HG02973 (cell line): ENCODE data around the gene HOXD12.

Source experiments
- ATAC-seq: cut with Tn5 transposase; IDR thresholded peaks from one replicate; pipeline ENCODE4 v1.9.1; 2021; ENCODE audit warnings: moderate library complexity; ENCODE audit not compliant: unreplicated experiment

The HOXD12 gene

DNA sequence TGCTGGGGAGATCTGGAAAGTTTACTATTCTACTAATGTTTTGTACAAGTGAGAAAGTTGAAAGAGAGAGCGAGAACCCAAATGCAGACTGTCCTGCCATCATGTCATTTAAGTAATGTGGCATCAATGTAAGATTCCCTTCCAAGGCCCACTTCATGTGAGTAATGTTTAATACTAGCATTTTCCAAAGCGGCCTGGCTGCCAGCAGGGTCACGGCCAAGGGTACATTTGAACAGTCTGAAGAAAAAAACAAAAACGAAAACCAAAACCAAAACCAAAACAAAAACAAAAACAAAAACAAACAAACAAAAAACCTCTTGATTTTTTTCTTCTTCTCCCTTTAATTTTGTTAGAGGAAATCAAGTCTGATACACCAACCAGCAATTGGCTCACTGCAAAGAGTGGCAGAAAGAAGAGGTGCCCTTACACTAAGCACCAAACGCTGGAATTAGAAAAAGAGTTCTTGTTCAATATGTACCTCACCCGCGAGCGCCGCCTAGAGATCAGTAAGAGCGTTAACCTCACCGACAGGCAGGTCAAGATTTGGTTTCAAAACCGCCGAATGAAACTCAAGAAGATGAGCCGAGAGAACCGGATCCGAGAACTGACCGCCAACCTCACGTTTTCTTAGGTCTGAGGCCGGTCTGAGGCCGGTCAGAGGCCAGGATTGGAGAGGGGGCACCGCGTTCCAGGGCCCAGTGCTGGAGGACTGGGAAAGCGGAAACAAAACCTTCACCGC lies 19.2 kb downstream of the HOXD12 start:
- ATAC-seq = no peak

DNA sequence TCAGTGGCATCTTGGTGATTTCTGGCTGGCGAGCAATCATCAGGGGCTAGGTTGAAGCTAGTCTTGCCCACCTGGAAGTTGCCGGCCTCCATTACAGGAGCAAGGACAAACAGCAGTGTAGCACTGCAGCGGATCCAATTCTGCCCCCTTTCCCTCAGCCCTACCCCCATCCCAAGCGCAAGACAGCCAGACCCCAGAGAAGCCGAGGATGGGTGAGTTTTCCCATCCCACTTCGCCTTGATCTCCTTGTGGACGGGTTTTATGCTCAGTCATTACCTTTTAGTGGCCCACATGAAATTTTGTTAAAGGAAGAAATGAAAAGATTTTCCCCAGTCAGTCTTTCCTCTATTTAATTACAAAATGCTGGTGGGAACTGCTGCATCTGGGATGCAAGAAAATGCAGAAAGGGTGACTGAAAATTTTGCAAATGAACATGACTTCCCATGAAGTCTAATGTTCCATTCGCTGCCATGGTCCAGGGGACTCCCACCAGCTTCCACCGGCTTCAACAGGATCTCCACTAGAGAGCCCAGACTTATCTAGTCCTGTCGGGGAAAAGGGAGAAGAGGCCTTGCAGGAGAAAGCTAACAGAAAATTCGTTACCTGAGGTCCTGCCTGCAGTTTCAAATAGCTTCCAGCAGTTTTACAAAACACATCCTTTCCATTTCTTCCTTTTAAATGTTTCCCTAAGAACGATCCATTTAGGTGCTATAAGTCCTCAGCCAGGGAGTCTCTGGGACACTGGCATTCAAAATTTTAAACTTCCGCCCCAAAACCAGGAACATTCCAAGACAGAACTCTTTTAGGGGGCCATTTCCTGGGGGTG lies 21.0 kb downstream of the HOXD12 start:
- ATAC-seq = no peak

DNA sequence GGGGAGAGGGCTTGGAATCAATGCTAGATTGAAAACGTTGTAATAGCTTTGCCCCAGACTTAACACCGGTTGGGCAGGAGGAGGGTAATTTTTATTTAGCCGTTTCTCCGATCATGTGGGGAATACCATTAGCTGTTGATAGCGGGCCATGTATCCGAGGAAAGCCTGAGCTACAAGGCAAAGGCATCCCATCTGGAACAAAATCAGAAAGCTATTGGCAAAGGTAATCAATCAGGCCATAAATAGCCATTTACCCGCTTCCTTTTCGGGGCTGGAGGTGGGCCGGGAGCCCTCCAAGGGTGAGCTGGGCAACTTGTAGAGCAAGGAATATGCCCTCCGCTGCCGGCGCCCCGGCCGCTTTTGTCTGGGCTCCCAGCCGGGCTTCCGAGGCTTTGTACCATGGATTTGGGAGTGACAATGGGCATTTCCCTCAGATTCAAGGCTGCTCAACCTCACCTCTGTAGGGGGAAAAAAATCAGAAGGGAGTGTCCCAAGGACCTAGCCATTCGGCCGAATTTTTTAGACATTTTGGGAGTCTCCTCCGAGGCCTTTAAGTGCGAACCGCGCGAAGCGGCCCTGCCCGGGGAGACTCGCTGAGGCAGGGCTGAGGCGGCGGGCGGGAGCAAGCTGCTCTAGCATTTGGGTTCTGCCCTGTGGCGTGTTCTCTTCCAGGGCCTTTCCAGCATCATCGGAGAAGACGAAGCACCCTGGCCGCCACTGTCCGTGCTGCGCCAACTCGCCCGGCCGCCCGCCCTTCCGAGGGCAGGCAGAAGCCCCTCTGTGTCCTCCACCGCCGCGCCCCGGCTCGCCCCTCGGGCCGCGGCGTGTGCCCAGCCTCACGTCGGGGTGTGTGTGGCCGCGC lies 21.8 kb downstream of the HOXD12 start:
- ATAC-seq = no peak

DNA sequence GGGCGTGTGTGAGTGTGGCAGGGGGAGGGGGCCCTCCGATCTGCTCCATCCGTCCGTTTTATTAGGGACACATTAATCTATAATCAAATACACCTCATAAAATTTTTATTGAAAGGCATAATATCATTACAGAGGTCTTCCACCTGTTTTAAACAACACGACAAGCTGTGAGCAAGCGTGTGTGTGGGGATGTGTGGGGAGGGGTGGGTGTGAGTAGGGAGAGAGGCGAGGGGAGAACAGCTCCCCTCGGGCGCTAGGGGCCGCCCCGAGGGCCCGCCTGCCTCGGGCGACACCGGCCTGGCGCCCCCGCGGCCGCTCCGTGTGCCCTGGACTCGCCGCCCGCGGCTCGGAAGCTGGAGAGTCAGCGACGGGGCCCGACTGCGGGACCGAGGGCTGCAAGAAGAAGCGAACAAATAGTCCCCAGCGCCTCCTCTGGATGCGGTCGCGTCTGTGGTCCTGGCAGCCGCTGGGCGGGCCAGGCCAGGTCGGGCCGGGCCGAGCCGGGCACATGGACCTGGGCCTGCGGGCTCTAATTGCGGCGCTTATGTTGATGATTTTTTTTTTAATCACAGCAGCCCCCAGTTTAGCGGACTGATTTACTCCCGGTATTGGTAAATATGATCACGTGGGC lies 22.6 kb downstream of the HOXD12 start:
- ATAC-seq = no peak

DNA sequence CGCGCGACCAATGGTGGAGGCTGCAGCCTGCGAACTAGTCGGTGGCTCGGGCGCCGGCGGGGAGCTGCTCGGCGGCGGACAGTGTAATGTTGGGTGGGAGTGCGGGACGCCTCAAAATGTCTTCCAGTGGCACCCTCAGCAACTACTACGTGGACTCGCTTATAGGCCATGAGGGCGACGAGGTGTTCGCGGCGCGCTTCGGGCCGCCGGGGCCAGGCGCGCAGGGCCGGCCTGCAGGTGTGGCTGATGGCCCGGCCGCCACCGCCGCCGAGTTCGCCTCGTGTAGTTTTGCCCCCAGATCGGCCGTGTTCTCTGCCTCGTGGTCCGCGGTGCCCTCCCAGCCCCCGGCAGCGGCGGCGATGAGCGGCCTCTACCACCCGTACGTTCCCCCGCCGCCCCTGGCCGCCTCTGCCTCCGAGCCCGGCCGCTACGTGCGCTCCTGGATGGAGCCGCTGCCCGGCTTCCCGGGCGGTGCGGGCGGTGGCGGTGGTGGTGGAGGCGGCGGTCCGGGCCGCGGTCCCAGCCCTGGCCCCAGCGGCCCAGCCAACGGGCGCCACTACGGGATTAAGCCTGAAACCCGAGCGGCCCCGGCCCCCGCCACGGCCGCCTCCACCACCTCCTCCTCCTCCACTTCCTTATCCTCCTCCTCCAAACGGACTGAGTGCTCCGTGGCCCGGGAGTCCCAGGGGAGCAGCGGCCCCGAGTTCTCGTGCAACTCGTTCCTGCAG lies 23.3 kb downstream of the HOXD12 start, which contains the start of gene HOXD9:
Gene HOXD9 (plus strand): TSS at position 37 of the 728 bp plus-strand sequence. CDS start 50 bp downstream, at position 87.
- no peak for ATAC-seq

DNA sequence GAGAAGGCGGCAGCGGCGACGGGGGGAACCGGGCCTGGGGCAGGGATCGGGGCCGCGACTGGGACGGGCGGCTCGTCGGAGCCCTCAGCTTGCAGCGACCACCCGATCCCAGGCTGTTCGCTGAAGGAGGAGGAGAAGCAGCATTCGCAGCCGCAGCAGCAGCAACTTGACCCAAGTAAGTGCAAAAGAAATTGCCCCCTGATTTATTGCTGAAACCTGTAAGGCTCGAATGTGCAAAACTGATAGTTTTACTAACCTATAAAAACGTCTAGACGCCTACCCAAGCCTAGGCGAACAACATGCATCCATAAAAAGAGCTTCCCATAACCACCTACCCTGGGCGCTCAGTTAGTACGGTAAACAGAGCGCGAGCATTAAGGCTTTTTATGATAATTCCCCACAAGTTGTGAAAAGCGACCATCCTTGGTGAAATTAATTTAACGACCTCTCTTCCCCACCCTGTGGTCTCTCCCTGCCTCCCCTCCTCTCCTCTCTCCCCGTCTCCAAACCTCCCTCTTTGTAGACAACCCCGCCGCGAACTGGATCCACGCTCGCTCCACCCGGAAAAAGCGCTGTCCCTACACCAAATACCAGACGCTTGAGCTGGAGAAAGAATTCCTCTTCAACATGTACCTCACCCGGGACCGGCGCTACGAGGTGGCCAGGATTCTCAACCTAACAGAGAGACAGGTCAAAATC lies 24.0 kb downstream of the HOXD12 start:
- ATAC-seq = no peak

DNA sequence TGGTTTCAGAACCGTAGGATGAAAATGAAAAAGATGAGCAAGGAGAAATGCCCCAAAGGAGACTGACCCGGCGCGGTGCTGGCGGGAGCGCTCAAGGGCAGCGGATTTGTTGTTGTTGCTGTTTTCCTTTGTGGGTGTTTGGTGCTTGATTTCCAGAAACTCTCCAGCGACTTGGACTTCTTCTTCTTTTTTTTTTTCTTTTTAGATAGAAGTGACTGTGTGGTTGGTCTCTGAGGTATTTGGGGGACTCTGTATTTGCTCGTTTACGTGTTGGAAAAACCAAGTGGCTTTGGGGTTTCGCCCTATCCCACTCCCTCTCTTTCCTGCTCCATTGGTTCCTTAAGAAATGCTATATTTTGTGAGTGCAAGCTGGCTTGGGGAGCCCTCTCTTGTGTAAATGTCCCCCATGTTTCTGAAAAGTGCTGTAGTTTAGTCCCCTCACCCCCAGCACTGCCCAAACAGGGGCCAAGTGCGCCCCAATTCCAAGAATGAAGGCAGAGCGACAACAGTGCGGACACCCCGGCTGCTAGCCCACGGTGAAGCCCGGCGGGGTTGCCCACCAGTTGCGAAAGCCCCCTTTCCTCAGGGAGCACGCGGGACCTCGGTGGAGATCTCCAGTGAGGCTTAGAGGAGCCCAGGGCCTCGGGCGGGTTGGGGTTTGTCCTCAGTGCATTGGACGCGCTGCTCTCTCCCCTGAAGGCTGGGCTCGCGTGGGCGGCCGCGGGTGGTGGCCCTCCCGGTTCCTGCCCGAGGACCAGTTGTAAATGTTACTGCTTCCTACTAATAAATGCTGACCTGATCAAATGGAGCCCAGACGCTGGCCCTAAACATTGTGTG lies 24.7 kb downstream of the HOXD12 start:
- ATAC-seq = no peak

DNA sequence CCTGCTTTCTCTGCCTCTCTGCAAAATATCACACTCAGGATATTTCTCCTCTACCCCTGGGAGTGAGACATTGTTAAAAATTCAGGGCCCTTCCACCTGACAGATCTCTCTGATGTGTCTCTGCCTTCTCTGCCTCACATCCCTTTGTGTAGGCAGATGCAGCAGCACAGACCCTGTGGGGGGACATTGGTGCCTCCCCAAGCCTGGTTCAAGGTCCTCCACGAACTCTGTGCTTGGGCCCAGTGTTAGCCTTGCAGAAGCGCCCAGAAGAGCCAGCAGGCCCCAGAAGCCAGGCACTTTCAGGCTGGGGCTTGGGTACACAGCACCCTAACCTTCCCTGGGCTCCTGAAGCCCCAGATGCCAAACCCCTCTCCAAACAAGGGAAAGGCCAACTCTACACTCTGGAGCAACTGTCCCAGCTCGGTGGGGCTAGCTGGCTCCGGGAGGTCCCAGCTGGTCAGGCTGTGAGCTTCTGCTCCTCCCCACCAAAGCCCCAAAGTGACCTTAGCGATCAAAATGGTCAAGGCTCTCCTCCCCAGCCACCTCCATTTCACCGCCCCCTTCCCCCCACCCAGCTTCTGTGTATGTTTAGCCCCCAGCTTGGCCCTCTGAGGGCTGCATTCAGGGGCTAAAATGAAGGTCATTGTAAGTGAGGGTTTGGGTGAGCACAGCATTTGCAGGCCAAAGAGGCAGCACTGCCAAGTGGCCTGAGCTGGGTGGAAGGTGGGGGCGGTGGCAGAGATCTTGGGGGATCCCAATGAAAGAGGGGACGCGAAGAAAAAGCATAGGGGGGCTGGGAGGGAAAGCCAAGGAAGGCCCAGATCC lies 25.6 kb downstream of the HOXD12 start:
- ATAC-seq = no peak

DNA sequence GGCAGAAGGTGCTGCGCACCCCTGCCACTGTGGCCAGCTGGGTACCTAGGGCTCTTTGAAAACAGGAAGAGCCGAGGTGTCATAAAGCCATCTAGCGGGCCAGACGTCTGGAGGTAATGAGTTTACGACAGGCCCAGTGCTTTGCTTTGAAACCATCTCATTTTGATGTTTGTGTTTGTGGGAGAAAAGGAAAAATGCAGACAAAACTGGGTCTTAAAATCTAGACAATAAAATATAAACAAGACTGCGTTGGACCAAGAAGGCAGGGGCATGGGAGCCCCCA lies 26.1 kb downstream of the HOXD12 start:
- ATAC-seq = no peak

DNA sequence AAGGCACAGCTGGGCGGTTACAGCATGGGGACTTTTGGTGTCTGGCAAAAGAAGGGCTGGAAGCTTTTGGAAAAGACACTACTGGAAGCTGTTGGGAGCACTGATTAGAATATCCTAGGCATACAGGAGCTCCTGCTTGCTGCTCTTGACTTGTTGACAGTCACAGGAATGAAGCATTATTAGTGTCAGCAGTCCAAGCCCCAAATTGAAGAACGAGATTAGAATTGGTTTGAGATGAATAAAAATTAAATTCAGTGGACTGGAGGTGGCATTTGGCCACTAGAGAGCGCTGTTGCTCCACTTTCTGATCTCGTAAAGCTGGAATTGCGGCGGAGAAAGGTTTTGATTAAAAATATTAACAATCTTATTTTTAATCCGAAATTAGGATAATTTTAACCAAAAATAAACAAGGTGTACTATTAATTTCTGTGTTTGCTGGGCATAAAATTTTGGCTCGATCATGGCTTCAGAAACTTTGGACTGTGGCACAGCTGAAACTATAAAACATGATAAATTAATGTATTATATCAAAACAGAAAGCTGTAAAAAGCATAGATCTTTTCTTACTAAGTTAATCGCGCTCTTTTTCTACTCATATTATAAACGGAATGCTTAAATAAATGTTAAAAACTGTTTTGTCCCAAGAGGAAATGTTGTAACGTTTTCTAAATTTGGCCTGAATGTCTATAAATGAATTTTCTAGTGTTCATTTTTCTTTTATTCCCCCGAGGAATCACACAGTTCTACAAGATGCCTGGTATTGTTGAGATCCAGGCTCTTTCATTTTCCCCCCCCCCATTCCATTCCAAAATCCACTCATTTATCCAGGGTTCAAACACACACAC lies 27.6 kb downstream of the HOXD12 start:
- no peak for ATAC-seq

DNA sequence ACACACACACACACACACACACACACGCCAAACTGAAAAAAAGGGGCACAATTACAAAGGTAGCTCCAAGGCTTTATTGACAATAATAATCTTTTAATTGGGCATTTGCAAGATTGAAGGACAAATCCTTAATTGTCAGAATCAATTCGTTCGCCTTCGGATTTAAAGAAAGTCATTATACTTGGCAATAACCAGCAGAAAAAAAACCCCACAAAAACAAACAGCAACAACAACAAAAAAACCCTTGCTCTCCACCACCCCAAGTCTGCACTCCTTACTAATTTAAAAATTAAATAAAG lies 28.1 kb downstream of the HOXD12 start:
- ATAC-seq = no peak

DNA sequence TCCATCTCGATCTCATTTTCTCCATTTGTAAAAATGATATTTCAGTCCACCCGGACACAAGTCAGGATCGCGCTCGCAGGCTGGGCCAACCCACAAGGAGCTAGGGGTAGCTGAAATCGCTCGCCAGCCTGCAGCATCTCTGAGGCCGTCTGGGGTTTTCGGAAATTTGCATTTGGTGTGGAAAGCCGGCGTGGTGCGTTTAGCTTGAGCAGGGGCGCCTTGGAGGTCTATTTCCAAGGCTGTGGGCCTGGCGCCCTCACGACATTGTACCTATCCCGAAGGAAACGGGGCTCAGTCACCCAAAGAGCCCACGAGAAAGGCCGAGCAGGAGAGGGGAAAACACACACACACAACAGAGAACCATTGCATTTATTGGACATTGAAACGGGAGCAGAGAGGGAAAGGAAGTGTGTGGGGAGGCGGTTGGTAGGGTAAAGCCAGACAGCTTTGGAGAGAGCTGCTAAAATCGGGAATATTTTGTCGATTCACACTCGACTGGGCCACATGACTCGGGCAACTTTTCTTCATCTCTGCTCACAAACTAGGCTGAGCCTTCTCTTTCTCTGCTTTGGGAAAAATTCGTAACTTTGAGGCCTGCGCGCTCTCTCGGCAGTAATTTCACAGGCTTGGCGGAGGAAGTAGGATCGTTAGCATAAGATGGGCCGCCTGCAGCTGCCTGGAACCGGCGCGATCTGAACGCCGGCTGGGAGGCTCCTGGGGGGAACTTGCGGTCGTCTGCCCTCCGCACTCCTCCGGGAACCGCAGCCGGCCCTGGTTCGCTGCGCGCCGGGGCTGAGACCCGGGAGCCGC lies 28.8 kb downstream of the HOXD12 start:
- no peak for ATAC-seq

DNA sequence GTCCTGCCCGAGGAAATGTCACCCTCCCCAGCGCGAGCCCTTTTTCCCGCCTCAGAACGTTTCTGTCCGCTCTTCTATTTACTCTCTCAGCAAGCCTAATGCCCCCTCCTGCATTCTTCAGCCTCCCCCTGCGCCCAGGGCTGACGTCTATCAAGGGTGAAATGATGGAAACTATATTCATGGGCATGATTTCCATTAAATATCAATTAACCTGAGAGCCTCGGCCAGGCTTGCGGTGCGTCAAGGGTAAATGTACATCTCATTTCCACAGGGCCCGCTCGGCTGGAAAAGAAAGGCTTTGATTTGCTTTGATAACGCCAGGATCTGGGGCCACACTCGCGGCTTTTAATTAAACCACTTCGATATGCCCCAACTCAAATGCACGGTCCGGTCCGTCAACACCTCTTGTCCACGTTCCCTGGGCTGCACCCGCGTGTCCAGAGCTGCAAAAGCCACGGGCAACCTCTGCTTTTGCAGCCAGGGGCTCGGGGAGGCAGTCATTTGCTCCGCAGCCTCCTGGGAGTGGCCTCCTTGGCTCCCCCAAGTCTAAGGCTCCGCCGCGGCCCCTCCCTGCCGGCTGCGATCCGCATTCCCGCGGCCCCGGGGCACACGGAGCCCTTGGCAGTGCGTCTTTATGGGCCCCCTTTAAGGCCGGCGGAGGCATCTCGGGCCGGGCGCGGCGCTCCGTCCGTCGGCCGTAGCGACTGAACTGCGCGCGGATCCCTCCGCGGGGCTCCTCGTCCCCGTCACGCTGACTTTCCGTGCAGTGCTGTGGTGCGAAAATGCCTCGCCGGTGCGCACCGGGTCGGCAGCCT lies 29.6 kb downstream of the HOXD12 start, which contains the start of gene HOXD8:
Gene HOXD8 (plus strand): TSS at position 724 of the 815 bp plus-strand sequence. CDS start 662 bp downstream, outside the sequence.
- no peak for ATAC-seq

DNA sequence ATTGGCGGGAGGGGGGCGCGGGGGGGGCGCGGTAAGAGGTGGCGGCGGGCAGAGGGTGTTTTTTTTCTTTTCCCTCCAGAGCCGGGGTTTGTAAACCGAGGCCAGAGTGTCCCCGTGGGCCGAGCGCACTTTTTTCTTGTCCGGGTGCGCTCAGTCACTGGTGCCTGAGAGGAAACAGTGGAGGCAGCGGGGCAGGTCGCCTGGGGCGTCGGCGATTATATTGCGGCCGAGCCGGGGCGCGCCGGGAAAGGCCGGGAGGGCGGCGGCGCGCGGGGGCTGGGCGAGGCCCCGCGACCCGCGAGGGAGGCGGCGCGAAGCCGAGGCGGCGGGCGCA lies 30.2 kb downstream of the HOXD12 start:
- no peak for ATAC-seq

DNA sequence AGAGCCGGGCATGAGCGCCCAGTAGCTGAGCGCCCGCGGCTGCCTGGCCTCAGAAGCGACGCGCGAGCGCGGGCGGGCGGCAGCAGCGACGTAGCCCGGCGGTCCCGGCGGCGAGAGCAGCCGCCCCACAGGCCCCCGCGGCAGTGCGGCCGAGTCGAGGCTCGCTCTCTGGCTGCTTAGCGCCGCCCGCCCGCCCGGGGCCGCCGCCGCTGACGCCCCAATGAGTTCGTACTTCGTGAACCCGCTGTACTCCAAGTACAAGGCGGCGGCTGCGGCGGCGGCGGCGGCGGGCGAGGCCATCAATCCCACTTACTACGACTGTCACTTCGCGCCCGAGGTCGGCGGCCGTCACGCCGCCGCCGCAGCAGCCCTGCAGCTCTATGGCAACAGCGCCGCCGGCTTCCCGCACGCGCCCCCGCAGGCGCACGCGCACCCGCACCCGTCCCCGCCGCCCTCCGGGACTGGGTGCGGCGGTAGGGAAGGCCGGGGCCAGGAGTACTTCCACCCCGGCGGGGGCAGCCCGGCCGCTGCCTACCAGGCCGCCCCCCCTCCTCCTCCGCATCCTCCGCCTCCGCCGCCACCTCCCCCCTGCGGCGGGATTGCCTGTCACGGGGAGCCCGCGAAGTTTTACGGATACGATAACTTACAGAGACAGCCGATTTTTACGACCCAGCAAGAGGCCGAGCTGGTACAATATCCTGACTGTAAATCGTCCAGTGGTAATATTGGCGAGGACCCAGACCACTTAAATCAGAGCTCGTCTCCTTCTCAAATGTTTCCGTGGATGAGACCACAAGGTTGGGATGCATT lies 30.8 kb downstream of the HOXD12 start:
- ATAC-seq = no peak
